ENCODE results near the gene RIC3. TPM values are rescaled to one million over a fixed set of nuclear protein-coding genes. Genes with fewer than 3 reads are reported as not detected.

RIC3 gene
- total and polyA plus RNA-seq, 2 of the 8 experiments (the other 6 are each of a cell fraction or from before 2014, with no cell fraction given), result 6.4 to 15.5 TPM

DNA sequence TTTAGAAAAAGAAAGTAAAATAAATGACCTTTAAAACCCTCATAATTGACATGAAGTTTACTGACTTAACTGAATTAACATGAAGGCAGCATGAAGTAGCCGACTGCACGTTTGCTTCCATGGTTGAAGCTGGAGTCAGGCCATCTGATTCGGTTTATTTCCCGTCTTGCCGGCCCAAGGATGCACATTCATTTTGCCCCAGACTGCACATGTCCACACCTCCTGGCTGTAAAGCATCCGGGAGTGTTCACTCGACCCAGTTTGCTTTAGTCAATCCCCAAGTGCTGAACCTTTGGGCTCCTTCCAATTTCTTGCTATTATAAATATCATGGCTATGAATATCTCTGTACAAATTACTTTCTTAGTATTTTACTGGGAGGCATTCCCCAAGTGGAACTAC, 105.5 kb downstream of the RIC3 start (continued):
- no peak for TF ChIP-seq SIN3A (conservative IDR thresholded peaks at IDR 0.05 in 1 of 2, IDR thresholded peaks at IDR 0.05 in 1 of 2; ENCODE audit: low read depth in 1 of 2, low read length in 2 of 2)
- no peak for TF ChIP-seq CHD2 (IDR thresholded peaks at IDR 0.05; ENCODE audit: low read length)
- no peak for TF ChIP-seq SRF (IDR thresholded peaks at IDR 0.05; ENCODE audit: low read depth, low read length)
- no peak for TF ChIP-seq HDAC6 (IDR thresholded peaks at IDR 0.05; ENCODE audit: low read depth, low read length)
